ENCODE results near the gene ASCL3.
"Not testable (repeated sequence)": the region's sequence is repeated elsewhere in the genome, so short reads cannot be mapped to it uniquely, and the experiment has no call there.

DNA sequence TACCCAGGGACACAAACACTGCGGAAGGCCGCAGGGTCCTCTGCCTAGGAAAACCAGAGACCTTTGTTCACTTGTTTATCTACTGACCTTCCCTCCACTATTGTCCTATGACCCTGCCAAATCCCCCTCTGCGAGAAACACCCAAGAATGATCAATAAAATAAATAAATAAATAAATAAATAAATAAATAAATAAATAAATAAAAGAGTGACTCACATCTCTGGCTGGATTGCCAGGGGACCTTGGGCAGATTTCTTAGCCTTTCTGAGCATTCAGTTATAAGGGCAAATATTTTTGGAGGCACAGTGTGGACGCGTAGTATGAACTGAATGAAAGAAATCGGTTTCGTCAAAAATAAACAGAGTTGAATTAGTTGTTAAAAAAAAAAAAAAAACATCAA is 36.5 kb upstream of the ASCL3 start:
- TF ChIP-seq CTCF, POLR2A (IDR thresholded peaks at IDR 0.05): not testable (repeated sequence)

Measured in thyroid gland (tissue), 4 donors.